SU-DHL-6 (cell line): ENCODE results near the gene ZNF346.

Experiments used
- EZH2phosphoT487 ChIP-seq: fragments of 200-600 bp; sonication (generic), shearing (Covaris generic); conservative IDR thresholded peaks from 2 replicates; pipeline ENCODE4 v1.6.1; 2018; ENCODE audit warnings: mild to moderate bottlenecking, antibody characterized with exemption, low read length, moderate library complexity, mixed read lengths
- TF ChIP-seq, protein P1 (sequence below): fragments of 200-600 bp; sonication (generic); IDR thresholded peaks from one replicate; pipeline ENCODE4 v1.5.1; 2017; ENCODE audit warnings: antibody characterized with exemption, mild to moderate bottlenecking, low read length, moderate library complexity; ENCODE audit not compliant: insufficient read depth, poor library complexity, severe bottlenecking

DNA sequence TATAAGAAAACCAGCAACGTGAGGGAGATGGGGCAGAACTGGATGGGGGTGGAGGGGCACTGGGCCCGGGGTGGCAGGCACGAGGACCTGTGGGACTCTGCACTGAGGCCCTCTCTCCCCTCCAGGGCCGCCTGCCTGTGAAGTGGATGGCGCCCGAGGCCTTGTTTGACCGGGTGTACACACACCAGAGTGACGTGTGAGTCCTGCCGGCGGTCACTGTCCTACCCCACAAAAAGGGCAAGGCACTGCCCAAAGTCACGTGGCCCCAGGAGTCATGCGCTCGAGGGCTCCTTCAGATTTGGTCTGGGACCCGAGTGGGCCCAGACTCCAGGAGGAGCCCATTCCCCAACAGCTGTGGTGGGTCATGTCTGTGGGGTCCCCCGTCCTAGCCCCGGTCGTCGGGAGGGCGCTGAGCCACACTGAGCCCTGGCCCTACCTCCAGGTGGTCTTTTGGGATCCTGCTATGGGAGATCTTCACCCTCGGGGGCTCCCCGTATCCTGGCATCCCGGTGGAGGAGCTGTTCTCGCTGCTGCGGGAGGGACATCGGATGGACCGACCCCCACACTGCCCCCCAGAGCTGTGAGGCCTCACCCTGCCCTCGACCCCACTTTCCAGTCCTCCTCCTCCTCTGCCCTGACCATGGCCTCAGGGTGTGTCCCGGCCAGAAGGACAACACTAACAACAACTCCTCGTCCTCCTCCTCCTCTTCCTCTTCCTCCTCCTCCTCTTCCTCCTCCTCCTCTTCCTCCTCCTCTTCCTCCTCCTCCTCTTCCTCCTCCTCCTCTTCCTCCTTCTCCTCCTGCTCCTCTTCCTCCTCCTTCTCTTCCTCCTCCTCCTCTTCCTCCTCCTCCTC is 73.9 kb downstream of the ZNF346 start:
- TF ChIP-seq, protein P1, sequence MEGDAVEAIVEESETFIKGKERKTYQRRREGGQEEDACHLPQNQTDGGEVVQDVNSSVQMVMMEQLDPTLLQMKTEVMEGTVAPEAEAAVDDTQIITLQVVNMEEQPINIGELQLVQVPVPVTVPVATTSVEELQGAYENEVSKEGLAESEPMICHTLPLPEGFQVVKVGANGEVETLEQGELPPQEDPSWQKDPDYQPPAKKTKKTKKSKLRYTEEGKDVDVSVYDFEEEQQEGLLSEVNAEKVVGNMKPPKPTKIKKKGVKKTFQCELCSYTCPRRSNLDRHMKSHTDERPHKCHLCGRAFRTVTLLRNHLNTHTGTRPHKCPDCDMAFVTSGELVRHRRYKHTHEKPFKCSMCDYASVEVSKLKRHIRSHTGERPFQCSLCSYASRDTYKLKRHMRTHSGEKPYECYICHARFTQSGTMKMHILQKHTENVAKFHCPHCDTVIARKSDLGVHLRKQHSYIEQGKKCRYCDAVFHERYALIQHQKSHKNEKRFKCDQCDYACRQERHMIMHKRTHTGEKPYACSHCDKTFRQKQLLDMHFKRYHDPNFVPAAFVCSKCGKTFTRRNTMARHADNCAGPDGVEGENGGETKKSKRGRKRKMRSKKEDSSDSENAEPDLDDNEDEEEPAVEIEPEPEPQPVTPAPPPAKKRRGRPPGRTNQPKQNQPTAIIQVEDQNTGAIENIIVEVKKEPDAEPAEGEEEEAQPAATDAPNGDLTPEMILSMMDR, result no peak
- TF ChIP-seq EZH2phosphoT487, result no peak
